Fibroblast of lung (primary cell): ENCODE results near the gene SPSB1.

Experiments used
- EZH2 ChIP-seq: IDR thresholded peaks from 2 replicates; pipeline ENCODE4 v1.5.1; 2012; ENCODE audit warnings: low read length, control low read depth, mild to moderate bottlenecking; ENCODE audit errors: missing control alignments
- TF ChIP-seq, protein P1 (sequence below), 2 donors: IDR thresholded peaks in 1 of 2; conservative IDR thresholded peaks in 1 of 2; 1 replicate in 1 of 2; 2 replicates in 1 of 2; pipeline ENCODE4 v1.5.1; 2011 to 2012; ENCODE audit warnings: low read length in 2 of 2, control low read depth in 1 of 2, inconsistent platforms in 1 of 2, low read depth in 1 of 2, mild to moderate bottlenecking in 1 of 2

DNA sequence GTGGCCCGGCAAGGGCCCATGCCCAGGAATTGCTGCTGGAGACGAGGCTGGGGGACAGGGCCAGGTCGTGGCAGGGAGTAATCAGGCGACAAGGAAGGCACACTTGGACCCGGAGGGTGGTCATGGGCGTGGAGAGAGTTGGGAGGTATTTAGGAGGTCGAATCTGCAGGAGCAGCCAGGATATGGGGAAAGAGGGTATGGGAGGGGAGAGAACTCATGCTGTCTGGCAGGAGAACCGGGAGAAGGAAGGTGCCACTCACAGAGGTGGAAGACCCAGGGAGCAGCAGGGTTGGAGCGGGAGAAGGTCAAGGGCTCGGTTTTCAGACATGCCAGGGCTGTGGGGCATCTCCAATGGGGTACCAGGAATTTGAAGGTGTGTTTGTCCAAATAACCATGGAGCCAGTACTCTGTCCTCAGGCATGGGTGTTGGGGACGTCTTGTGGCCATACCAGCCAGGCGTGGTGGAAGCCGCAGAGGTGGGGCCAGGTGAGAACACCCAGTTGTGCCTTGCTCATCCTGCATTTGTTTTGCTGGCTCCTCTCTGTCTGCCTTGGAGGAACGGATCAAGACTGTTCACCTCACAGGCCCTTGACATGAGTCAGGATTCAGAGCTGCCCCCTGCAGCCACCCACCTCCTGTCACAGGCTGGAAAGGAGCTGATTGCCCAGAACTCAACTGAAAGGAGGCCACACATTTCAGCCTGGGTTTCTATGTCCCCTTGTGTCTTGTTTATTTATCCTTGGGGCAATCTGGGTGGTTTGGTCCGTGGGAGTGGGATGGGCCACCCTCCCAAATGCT lies 111.6 kb downstream of the SPSB1 start:
- TF ChIP-seq, protein P1, sequence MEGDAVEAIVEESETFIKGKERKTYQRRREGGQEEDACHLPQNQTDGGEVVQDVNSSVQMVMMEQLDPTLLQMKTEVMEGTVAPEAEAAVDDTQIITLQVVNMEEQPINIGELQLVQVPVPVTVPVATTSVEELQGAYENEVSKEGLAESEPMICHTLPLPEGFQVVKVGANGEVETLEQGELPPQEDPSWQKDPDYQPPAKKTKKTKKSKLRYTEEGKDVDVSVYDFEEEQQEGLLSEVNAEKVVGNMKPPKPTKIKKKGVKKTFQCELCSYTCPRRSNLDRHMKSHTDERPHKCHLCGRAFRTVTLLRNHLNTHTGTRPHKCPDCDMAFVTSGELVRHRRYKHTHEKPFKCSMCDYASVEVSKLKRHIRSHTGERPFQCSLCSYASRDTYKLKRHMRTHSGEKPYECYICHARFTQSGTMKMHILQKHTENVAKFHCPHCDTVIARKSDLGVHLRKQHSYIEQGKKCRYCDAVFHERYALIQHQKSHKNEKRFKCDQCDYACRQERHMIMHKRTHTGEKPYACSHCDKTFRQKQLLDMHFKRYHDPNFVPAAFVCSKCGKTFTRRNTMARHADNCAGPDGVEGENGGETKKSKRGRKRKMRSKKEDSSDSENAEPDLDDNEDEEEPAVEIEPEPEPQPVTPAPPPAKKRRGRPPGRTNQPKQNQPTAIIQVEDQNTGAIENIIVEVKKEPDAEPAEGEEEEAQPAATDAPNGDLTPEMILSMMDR (conservative IDR thresholded peaks at IDR 0.05 in 1 of 2, IDR thresholded peaks at IDR 0.05 in 1 of 2; ENCODE audit: low read depth in 1 of 2, low read length in 2 of 2) = no peak
- TF ChIP-seq EZH2 = no peak
